ENCODE measurements around the gene CKB.

Gene CKB

GRCh38 chr14:103528146-103528586 lies 5.5 kb upstream of the CKB start:
- TF ChIP-seq SIN3A (IDR thresholded peaks at IDR 0.05; ENCODE audit: borderline replicate concordance, insufficient read depth, low read length) (no peak), TAF1 (IDR thresholded peaks at IDR 0.05; ENCODE audit: borderline replicate concordance, insufficient read depth, low read length) (no peak), FOXP2 (optimal IDR thresholded peaks at IDR 0.05; ENCODE audit: borderline replicate concordance, extremely low read depth, extremely low read length, insufficient read depth) (no peak), REST (IDR thresholded peaks at IDR 0.05; ENCODE audit: insufficient read depth in 1 of 2, low read depth in 2 of 2, low read length in 2 of 2) (no peak), POLR2AphosphoS5 (IDR thresholded peaks at IDR 0.05; ENCODE audit: low read depth, low read length) (no peak)

- TF ChIP-seq FOXP2 (optimal IDR thresholded peaks at IDR 0.05; ENCODE audit: borderline replicate concordance, extremely low read depth, extremely low read length, insufficient read depth), result no peak
- no peak for TF ChIP-seq SIN3A (IDR thresholded peaks at IDR 0.05; ENCODE audit: borderline replicate concordance, insufficient read depth, low read length)
- TF ChIP-seq REST (IDR thresholded peaks at IDR 0.05; ENCODE audit: insufficient read depth in 1 of 2, low read depth in 2 of 2, low read length in 2 of 2), result no peak
- TF ChIP-seq TAF1 (IDR thresholded peaks at IDR 0.05; ENCODE audit: borderline replicate concordance, insufficient read depth, low read length), result no peak
- TF ChIP-seq POLR2AphosphoS5 (IDR thresholded peaks at IDR 0.05; ENCODE audit: low read depth, low read length), result no peak
These were observed 4.9 kb upstream of the CKB start for GRCh38 chr14:103527408-103528145.

GRCh38 chr14:103526914-103527248 lies 4.3 kb upstream of the CKB start:
- TF ChIP-seq SIN3A (IDR thresholded peaks at IDR 0.05; ENCODE audit: borderline replicate concordance, insufficient read depth, low read length) (no peak), REST (IDR thresholded peaks at IDR 0.05; ENCODE audit: insufficient read depth in 1 of 2, low read depth in 2 of 2, low read length in 2 of 2) (no peak), POLR2AphosphoS5 (IDR thresholded peaks at IDR 0.05; ENCODE audit: low read depth, low read length) (no peak), FOXP2 (optimal IDR thresholded peaks at IDR 0.05; ENCODE audit: borderline replicate concordance, extremely low read depth, extremely low read length, insufficient read depth) (no peak), TAF1 (IDR thresholded peaks at IDR 0.05; ENCODE audit: borderline replicate concordance, insufficient read depth, low read length) (no peak)

GRCh38 chr14:103526247-103526913 lies 3.8 kb upstream of the CKB start:
- TF ChIP-seq FOXP2 (optimal IDR thresholded peaks at IDR 0.05; ENCODE audit: borderline replicate concordance, extremely low read depth, extremely low read length, insufficient read depth) (no peak), REST (IDR thresholded peaks at IDR 0.05; ENCODE audit: insufficient read depth in 1 of 2, low read depth in 2 of 2, low read length in 2 of 2) (no peak), POLR2AphosphoS5 (IDR thresholded peaks at IDR 0.05; ENCODE audit: low read depth, low read length) (no peak), TAF1 (IDR thresholded peaks at IDR 0.05; ENCODE audit: borderline replicate concordance, insufficient read depth, low read length) (no peak), SIN3A (IDR thresholded peaks at IDR 0.05; ENCODE audit: borderline replicate concordance, insufficient read depth, low read length) (no peak)
